Measurements from ENCODE around the gene ARHGAP15. TPM values are rescaled to one million over a fixed set of nuclear protein-coding genes. Genes with fewer than 3 reads are reported as not detected.

Gene ARHGAP15
- polyA plus RNA-seq, 1 donor from 2014 or later = 0.30 TPM

DNA sequence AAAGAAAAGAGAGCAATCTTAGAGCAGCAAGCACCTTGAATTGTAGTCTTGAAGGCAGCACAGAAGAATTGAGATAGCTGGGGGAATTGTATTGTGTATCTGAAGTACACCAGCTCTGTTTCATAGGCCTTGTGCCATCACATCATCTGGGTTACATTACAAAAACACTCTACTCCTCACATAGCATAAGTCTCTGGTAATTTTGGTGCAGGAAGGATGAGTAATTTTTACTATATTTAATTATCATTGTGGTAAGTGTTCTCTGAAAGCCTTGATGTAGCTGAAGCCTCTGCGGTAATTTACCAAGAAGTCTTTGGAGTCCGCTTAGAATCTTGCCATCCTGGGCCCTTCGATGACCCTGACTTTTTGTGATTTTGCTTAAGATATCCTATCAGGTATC is 291.1 kb downstream of the ARHGAP15 start:
- TF ChIP-seq POLR2AphosphoS5 (IDR thresholded peaks at IDR 0.05) = no peak
- Histone ChIP-seq H3K79me2 (replicated peaks; ENCODE audit: insufficient read depth, low read length) (no peaks in the 10 kb centered on the region), H3K27ac (ENCODE audit: low read length) (no peak overlapping the region), H3K9me3 (ENCODE audit: low read length) (no peaks in the 10 kb centered on the region), H3K27me3 (ENCODE audit: insufficient read depth, low read depth, low read length) (no peaks in the 10 kb centered on the region), H4K20me1 (ENCODE audit: insufficient read depth) (no peaks in the 10 kb centered on the region), H2AFZ (ENCODE audit: low read depth, low read length) (no peak overlapping the region), H3K36me3 (ENCODE audit: insufficient read depth, low read length) (no peaks in the 10 kb centered on the region), H3K4me3 (ENCODE audit: low read length) (no peak overlapping the region), H3K9ac (ENCODE audit: low read length) (no peak overlapping the region), H3K4me2 (ENCODE audit: low read length) (no peak overlapping the region), H3F3A (ENCODE audit: insufficient read depth, low read length, poor library complexity, severe bottlenecking) (no peaks in the 10 kb centered on the region), H3K9me2 (ENCODE audit: insufficient read depth, low read length) (no peaks in the 10 kb centered on the region)

- no peak overlapping the region for H3K4me3 ChIP-seq (ENCODE audit: low read length)
- no peaks in the 10 kb centered on the region for H3K9me2 ChIP-seq (ENCODE audit: insufficient read depth, low read length)
- H3F3A ChIP-seq (ENCODE audit: insufficient read depth, low read length, poor library complexity, severe bottlenecking) = no peaks in the 10 kb centered on the region
- no peak overlapping the region for H3K4me2 ChIP-seq (ENCODE audit: low read length)
- no peaks in the 10 kb centered on the region for H3K79me2 ChIP-seq (replicated peaks; ENCODE audit: insufficient read depth, low read length)
- H4K20me1 ChIP-seq (ENCODE audit: insufficient read depth) = no peaks in the 10 kb centered on the region
- no peaks in the 10 kb centered on the region for H3K9me3 ChIP-seq (ENCODE audit: low read length)
- H3K27ac ChIP-seq (ENCODE audit: low read length) = no peak overlapping the region
- H3K36me3 ChIP-seq (ENCODE audit: insufficient read depth, low read length) = no peaks in the 10 kb centered on the region
- no peak overlapping the region for H3K9ac ChIP-seq (ENCODE audit: low read length)
- no peak overlapping the region for H2AFZ ChIP-seq (ENCODE audit: low read depth, low read length)
- TF ChIP-seq POLR2AphosphoS5 (IDR thresholded peaks at IDR 0.05) = no peak
- TF ChIP-seq EP300 (conservative IDR thresholded peaks at IDR 0.05; ENCODE audit: poor library complexity, severe bottlenecking) = no peak
- no peaks in the 10 kb centered on the region for H3K27me3 ChIP-seq (ENCODE audit: insufficient read depth, low read depth, low read length)
Measured at GRCh38 chr2:143422681-143423080, 293.5 kb downstream of the ARHGAP15 start.

- no peaks in the 10 kb centered on the region for H3K27me3 ChIP-seq (ENCODE audit: insufficient read depth, low read depth, low read length)
- H3K27ac ChIP-seq (ENCODE audit: low read length) = no peak overlapping the region
- H3F3A ChIP-seq (ENCODE audit: insufficient read depth, low read length, poor library complexity, severe bottlenecking) = no peaks in the 10 kb centered on the region
- H3K4me2 ChIP-seq (ENCODE audit: low read length) = no peak overlapping the region
- no peak overlapping the region for H3K9ac ChIP-seq (ENCODE audit: low read length)
- no peaks in the 10 kb centered on the region for H3K36me3 ChIP-seq (ENCODE audit: insufficient read depth, low read length)
- no peaks in the 10 kb centered on the region for H3K79me2 ChIP-seq (replicated peaks; ENCODE audit: insufficient read depth, low read length)
- H3K9me2 ChIP-seq (ENCODE audit: insufficient read depth, low read length) = no peaks in the 10 kb centered on the region
- H2AFZ ChIP-seq (ENCODE audit: low read depth, low read length) = no peak overlapping the region
- TF ChIP-seq TAF1 (IDR thresholded peaks at IDR 0.05; ENCODE audit: low read depth) (no peak), SMC3 (conservative IDR thresholded peaks at IDR 0.05; ENCODE audit: poor library complexity) (no peak), EZH2 (IDR thresholded peaks at IDR 0.05; ENCODE audit: borderline replicate concordance, insufficient read depth, low read length, poor library complexity, severe bottlenecking) (no peak), CTCF (IDR thresholded peaks at IDR 0.05; ENCODE audit: poor library complexity, severe bottlenecking) (no peak), REST (IDR thresholded peaks at IDR 0.05; ENCODE audit: borderline replicate concordance) (no peak), MXI1 (conservative IDR thresholded peaks at IDR 0.05; ENCODE audit: poor library complexity, severe bottlenecking) (no peak), POLR2AphosphoS5 (IDR thresholded peaks at IDR 0.05) (no peak), EP300 (conservative IDR thresholded peaks at IDR 0.05; ENCODE audit: poor library complexity, severe bottlenecking) (no peak), RAD21 (conservative IDR thresholded peaks at IDR 0.05) (no peak)
- no peaks in the 10 kb centered on the region for H4K20me1 ChIP-seq (ENCODE audit: insufficient read depth)
- no peak overlapping the region for H3K4me3 ChIP-seq (ENCODE audit: low read length)
- no peaks in the 10 kb centered on the region for H3K9me3 ChIP-seq (ENCODE audit: low read length)
Measured at GRCh38 chr2:143425896-143426295, 296.7 kb downstream of the ARHGAP15 start.
